ENCODE results near the gene ANKRD42.

DNA sequence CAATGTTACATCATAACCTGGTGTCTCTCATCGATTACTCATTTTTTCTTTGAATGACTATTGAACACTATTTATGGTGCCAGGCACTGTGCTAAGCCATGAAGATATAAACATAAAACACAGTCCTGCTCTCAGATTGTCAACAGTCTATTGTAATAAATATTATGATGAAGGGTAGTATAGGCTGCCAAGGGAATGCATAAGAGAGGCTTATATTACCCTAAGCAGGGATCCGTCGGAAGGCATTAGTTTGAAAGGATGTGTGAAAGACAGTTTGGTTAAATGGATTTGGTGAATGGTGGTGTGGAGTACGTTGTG is 99.9 kb downstream of the ANKRD42 start:
- TF ChIP-seq, protein P1, sequence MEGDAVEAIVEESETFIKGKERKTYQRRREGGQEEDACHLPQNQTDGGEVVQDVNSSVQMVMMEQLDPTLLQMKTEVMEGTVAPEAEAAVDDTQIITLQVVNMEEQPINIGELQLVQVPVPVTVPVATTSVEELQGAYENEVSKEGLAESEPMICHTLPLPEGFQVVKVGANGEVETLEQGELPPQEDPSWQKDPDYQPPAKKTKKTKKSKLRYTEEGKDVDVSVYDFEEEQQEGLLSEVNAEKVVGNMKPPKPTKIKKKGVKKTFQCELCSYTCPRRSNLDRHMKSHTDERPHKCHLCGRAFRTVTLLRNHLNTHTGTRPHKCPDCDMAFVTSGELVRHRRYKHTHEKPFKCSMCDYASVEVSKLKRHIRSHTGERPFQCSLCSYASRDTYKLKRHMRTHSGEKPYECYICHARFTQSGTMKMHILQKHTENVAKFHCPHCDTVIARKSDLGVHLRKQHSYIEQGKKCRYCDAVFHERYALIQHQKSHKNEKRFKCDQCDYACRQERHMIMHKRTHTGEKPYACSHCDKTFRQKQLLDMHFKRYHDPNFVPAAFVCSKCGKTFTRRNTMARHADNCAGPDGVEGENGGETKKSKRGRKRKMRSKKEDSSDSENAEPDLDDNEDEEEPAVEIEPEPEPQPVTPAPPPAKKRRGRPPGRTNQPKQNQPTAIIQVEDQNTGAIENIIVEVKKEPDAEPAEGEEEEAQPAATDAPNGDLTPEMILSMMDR (conservative IDR thresholded peaks at IDR 0.05 in 1 of 2, IDR thresholded peaks at IDR 0.05 in 1 of 2; ENCODE audit: low read depth in 1 of 2, low read length in 2 of 2): no peak
- TF ChIP-seq EZH2 (IDR thresholded peaks at IDR 0.05; ENCODE audit: low read length, missing control alignments): no peak
